Thyroid gland (tissue), 4 donors: ENCODE results near the gene ACAN. TPM values are rescaled to one million over a fixed set of nuclear protein-coding genes. Genes with fewer than 3 reads are reported as not detected.

ENCODE experiments used
- DNase-seq, 2 donors: peaks; one replicate each; pipeline ENCODE4 v3.0.0-alpha.2; 2019
- H3K27ac ChIP-seq, 3 donors: fragments of 200-600 bp; sonication (generic); 1 replicate in 2 of 3; 2 replicates in 1 of 3; pipeline ENCODE4 v1.5.1; 2016 to 2019; ENCODE audit warnings: mild to moderate bottlenecking in 1 of 3, moderate library complexity in 1 of 3
- H3K27me3 ChIP-seq: fragments of 200-600 bp; sonication (generic); one replicate; pipeline ENCODE4 v1.5.1; 2019
- H3K36me3 ChIP-seq, 2 donors: fragments of 200-600 bp; sonication (generic); one replicate each; pipeline ENCODE4 v1.5.1; 2016 to 2019
- H3K4me1 ChIP-seq, 2 donors: fragments of 200-600 bp; sonication (generic); one replicate each; pipeline ENCODE4 v1.5.1; 2017 to 2019
- H3K4me3 ChIP-seq, 3 donors: fragments of 200-600 bp; sonication (generic); replicated peaks in 1 of 3; 1 replicate in 2 of 3; 2 replicates in 1 of 3; pipeline ENCODE4 v1.5.1; 2016; ENCODE audit warnings: mild to moderate bottlenecking in 1 of 3
- H3K9me3 ChIP-seq: fragments of 200-600 bp; sonication (generic); one replicate; pipeline ENCODE4 v1.5.1; 2017
- POLR2A ChIP-seq, 2 donors: fragments of 450-650 bp; IDR thresholded peaks; one replicate each; pipeline ENCODE4 v1.6.1; 2017; ENCODE audit warnings: antibody characterized with exemption in 2 of 2, mild to moderate bottlenecking in 2 of 2, moderate library complexity in 1 of 2
- WGBS, 2 donors: methylation state at CpG; one replicate each; pipeline ENCODE4 v1.1.5; 2017; 5-methylcytosine and 5-hydroxymethylcytosine counted together
- intact Hi-C: fragments of 100-400 bp; cut with DNase I; formaldehyde crosslinking; loops from one replicate; pipeline ENCODE4 v1.15.1; 2023
- total RNA-seq, 4 donors: library from RNA; depleted of rRNA; stranded (reverse); fragments of >200 nt; gene quantifications; one replicate each; pipeline ENCODE4 v1.2.3, GENCODE V29; 2016
- TF ChIP-seq, protein P1 (sequence below), 6 experiments: fragments of 200-600 bp in 3 of 6; fragments of 450-650 bp in 3 of 6; sonication (generic) in 3 of 6; IDR thresholded peaks; one replicate each; pipeline ENCODE4 v1.5.1; 2016 to 2019; ENCODE audit warnings: antibody characterized with exemption in 6 of 6, mild to moderate bottlenecking in 2 of 6, inconsistent platforms in 1 of 6, moderate library complexity in 1 of 6

ACAN gene
- total RNA-seq, 4 donors from 2014 or later = 0.13 to 0.73 (median 0.25) TPM; not detected in 1

DNA sequence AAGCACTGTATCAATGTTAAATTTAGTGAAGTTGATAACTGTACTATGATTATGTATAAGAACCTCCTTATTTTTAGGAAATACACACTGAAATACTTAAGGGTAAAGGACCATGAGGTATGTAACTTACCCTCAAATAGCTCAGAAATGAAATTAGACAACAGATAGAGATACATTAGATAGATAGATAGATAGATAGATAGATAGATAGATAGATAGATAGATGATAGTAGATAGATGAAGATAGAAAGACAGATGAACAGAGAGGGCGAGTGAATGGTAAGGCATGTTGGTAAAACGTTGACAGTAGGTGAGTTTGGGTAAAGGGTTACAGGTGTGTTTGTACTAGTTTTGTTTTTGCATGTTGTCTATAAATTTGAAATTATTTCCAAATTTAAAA is 38.0 kb upstream of the ACAN start:
- Histone ChIP-seq H3K36me3 (no peaks in the 10 kb centered on the region), H3K4me1 (no peaks in the 10 kb centered on the region), H3K4me3 (no peak overlapping the region), H3K27me3 (no peaks in the 10 kb centered on the region), H3K27ac (no peak overlapping the region), H3K9me3 (no peaks in the 10 kb centered on the region)
- TF ChIP-seq, protein P1, sequence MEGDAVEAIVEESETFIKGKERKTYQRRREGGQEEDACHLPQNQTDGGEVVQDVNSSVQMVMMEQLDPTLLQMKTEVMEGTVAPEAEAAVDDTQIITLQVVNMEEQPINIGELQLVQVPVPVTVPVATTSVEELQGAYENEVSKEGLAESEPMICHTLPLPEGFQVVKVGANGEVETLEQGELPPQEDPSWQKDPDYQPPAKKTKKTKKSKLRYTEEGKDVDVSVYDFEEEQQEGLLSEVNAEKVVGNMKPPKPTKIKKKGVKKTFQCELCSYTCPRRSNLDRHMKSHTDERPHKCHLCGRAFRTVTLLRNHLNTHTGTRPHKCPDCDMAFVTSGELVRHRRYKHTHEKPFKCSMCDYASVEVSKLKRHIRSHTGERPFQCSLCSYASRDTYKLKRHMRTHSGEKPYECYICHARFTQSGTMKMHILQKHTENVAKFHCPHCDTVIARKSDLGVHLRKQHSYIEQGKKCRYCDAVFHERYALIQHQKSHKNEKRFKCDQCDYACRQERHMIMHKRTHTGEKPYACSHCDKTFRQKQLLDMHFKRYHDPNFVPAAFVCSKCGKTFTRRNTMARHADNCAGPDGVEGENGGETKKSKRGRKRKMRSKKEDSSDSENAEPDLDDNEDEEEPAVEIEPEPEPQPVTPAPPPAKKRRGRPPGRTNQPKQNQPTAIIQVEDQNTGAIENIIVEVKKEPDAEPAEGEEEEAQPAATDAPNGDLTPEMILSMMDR (IDR thresholded peaks at IDR 0.05) = no peak
- no peak for TF ChIP-seq POLR2A (IDR thresholded peaks at IDR 0.05)
- no peak for DNase-seq
- intact Hi-C loops = no loop called here
- 73 to 83% methylated on average over 2 of the region's 2 CpGs for WGBS, 2 donors

DNA sequence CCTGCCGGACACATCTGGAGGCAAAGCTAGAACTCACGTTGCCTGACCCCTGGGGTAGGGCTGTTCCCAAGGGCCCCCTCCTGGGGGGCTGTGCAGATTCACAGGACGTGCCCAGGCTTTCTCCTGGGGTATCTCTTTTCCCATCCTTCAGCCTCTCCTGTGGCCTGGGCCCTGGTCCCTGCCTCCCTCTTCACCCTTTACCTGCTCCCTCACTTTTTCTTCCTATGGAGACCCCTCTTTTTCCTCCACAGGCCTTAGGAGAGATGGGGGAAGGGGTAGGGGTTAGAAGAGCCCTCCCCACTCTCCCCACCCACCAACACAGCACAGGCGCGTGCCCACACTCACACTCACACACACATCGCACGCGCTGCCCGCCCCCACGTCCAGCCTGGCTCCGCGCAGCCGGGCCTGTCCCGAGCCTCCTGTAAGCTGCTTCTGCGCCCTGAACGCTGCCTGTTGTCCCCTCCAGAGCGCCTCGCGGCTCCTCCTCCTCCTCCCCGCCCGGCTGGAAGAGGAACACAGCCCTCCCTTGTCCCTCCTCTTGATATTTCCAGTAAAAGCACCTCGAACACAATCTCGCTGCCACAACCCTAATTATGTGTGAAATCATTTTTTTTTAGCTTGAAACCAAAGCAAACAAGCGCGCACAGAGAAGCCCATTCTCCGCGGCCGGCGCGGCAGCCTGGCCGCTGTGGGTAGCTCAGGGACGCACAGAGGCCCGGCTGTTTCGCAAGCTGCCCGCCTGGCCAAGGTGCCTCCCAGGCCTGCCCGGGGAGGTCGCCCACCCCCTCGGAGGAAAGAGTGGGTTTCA is 33.9 kb upstream of the ACAN start:
- Histone ChIP-seq H3K27me3 (no peaks in the 10 kb centered on the region), H3K36me3 (no peaks in the 10 kb centered on the region), H3K4me3 (no peak overlapping the region), H3K27ac (no peak overlapping the region), H3K4me1 (no peaks in the 10 kb centered on the region), H3K9me3 (no peaks in the 10 kb centered on the region)
- intact Hi-C loops = no loop called here
- TF ChIP-seq, protein P1 (IDR thresholded peaks at IDR 0.05) = no peak
- no peak for TF ChIP-seq POLR2A (IDR thresholded peaks at IDR 0.05)
- no peak for DNase-seq
- WGBS, 2 donors = 9 to 10% methylated on average over 38 of the region's 38 CpGs

DNA sequence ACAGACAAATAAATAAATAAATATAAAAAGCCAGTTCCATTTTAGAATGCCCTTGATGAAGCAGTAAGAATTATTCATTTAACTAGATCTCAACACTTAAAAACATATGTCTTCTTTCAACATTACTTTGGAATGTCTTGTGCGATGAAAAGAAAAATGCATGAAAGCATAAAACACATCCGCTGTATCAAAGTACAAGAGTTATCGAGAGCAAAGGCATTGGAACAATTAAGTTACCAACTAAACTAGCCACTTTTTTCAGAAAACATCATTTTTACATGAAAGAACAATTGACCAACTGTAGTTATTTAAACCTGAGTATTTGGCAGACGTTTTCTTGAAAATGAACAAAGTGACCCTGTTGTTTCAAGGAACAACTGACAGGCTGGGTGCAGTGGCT is 27.5 kb upstream of the ACAN start:
- H3K27ac ChIP-seq = no peak overlapping the region
- intact Hi-C loops = no loop called here
- no peaks in the 10 kb centered on the region for H3K27me3 ChIP-seq
- no peak for DNase-seq
- WGBS, 2 donors = 89 to 92% methylated on average over 4 of the region's 4 CpGs
- H3K9me3 ChIP-seq = no peaks in the 10 kb centered on the region
- no peaks in the 10 kb centered on the region for H3K36me3 ChIP-seq
- no peak for TF ChIP-seq POLR2A (IDR thresholded peaks at IDR 0.05)
- TF ChIP-seq, protein P1 (IDR thresholded peaks at IDR 0.05) = no peak
- no peaks in the 10 kb centered on the region for H3K4me1 ChIP-seq
- no peak overlapping the region for H3K4me3 ChIP-seq

DNA sequence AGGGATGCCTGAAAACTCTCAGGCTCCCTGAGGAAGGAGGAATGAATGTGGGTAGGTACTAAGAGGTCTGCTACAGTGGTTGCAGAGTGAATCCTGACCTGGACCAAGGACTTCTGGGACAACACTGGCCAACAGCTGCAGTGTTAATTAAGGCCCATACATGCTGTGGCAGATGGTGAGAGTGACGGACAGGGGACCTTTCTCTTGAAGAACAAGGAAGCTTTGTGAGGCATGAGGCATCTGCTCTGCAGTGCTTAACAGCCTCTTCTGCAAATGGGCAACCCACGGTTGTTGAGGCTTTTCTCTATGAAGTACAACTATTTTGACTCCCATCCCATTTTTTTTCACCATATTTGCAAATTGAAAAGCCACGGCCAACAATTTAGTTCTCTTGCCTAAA is 26.6 kb upstream of the ACAN start:
- WGBS, 2 donors = 51 to 63% methylated on average over 3 of the region's 3 CpGs
- Histone ChIP-seq H3K27me3 (no peaks in the 10 kb centered on the region), H3K4me1 (no peaks in the 10 kb centered on the region), H3K36me3 (no peaks in the 10 kb centered on the region), H3K27ac (no peak overlapping the region), H3K9me3 (no peaks in the 10 kb centered on the region), H3K4me3 (no peak overlapping the region)
- TF ChIP-seq POLR2A (IDR thresholded peaks at IDR 0.05) = no peak
- TF ChIP-seq, protein P1 (IDR thresholded peaks at IDR 0.05) = no peak
- no peak for DNase-seq
- intact Hi-C loops = no loop called here

DNA sequence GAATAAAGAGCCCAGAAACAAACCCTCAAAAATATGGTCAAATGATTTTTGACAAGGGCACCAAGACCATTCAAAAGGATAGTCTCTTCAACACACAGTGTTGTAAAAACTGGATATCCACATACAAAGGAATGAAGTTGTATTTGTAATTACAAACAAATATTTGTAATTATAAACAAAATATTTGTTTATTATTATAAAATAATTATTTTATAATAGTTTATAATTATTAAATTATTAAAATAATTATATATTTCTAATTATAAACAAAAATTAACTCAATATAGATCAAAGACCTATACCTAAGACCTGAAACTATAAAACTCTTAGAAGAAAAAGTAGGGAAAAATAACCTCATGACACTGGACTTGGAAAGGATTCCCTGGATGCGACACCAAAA is 23.3 kb upstream of the ACAN start:
- Histone ChIP-seq H3K27me3 (no peaks in the 10 kb centered on the region), H3K36me3 (no peaks in the 10 kb centered on the region), H3K4me1 (no peaks in the 10 kb centered on the region), H3K9me3 (no peaks in the 10 kb centered on the region), H3K27ac (no peak overlapping the region), H3K4me3 (no peak overlapping the region)
- TF ChIP-seq POLR2A (IDR thresholded peaks at IDR 0.05) = no peak
- no peak for DNase-seq
- WGBS, 2 donors = 94 to 97% methylated on average over 1 of the region's 1 CpG
- intact Hi-C loops = no loop called here
